IMR-90 (cell line): ENCODE measurements around the gene BRF1. TPM values are rescaled to one million over a fixed set of nuclear protein-coding genes. Genes with fewer than 3 reads are reported as not detected.

Experiments used
- ATAC-seq: fragments of 200-7000 bp; cut with Tn5 transposase; 2 replicates; pipeline ENCODE4 v1.9.1; 2020; ENCODE audit warnings: low read depth, mild to moderate bottlenecking, moderate library complexity
- BruUV-seq: library from RNA; stranded (reverse); fragments of 400-500 nt; replicated peaks from 2 replicates; lab custom pipeline; 2021; lab: Mats Ljungman, UMichigan
- CTCF ChIA-PET: fragments of 300-600 bp; formaldehyde crosslinking; extraction: SDS; loops from one replicate; lab custom pipeline; 2021; ENCODE audit warnings: antibody characterized with exemption; lab: Yijun Ruan, JAX
- POLR2A ChIA-PET: fragments of 300-600 bp; sonication (Branson Sonifier 250); formaldehyde crosslinking; loops from one replicate; lab custom pipeline; 2022; ENCODE audit warnings: antibody characterized with exemption; ENCODE audit not compliant: unreplicated experiment; lab: Charles Lee
- DNase-seq: peaks from one replicate; pipeline ENCODE4 v3.0.0; 2013
- H2AFZ ChIP-seq: replicated peaks from 2 replicates; pipeline ENCODE3; 2013; ENCODE audit warnings: low read length, mild to moderate bottlenecking; ENCODE audit not compliant: poor library complexity
- H2AK5ac ChIP-seq: 2 replicates; pipeline ENCODE4 v1.6.1; 2013; ENCODE audit warnings: low read depth, low read length, inconsistent platforms
- H2AK9ac ChIP-seq: replicated peaks from 2 replicates; pipeline ENCODE3; 2013; ENCODE audit warnings: mild to moderate bottlenecking, low read depth, low read length, moderate library complexity; ENCODE audit not compliant: poor library complexity
- H2BK120ac ChIP-seq: 2 replicates; pipeline ENCODE4 v1.6.1; 2013; ENCODE audit warnings: low read depth, low read length, inconsistent platforms
- H2BK15ac ChIP-seq: 3 replicates; pipeline ENCODE4 v1.6.1; 2013; ENCODE audit warnings: low read depth, low read length, inconsistent platforms
- H2BK20ac ChIP-seq: 2 replicates; pipeline ENCODE4 v1.6.1; 2013; ENCODE audit warnings: low read depth, mild to moderate bottlenecking, inconsistent platforms, low read length, moderate library complexity
- H2BK5ac ChIP-seq: 2 replicates; pipeline ENCODE4 v1.6.1; 2013; ENCODE audit warnings: mild to moderate bottlenecking, low read depth, low read length, inconsistent platforms; ENCODE audit not compliant: poor library complexity, severe bottlenecking
- H3K14ac ChIP-seq: replicated peaks from 2 replicates; pipeline ENCODE4 v1.6.1; 2013; ENCODE audit warnings: low read depth, low read length, inconsistent platforms
- H3K18ac ChIP-seq: 2 replicates; pipeline ENCODE4 v1.6.1; 2013; ENCODE audit warnings: low read depth, low read length, control low read depth
- H3K23ac ChIP-seq: 2 replicates; pipeline ENCODE4 v1.6.1; 2013; ENCODE audit warnings: low read depth, low read length, inconsistent platforms
- H3K27ac ChIP-seq: 2 replicates; pipeline ENCODE4 v1.5.1; 2013; ENCODE audit warnings: mild to moderate bottlenecking, control low read depth, low read length; ENCODE audit not compliant: insufficient read depth
- H3K27me3 ChIP-seq: 2 replicates; pipeline ENCODE4 v1.6.1; 2013; ENCODE audit warnings: low read length; ENCODE audit not compliant: control insufficient read depth, insufficient read depth
- H3K36me3 ChIP-seq: 2 replicates; pipeline ENCODE4 v1.6.1; 2013; ENCODE audit warnings: low read length, mixed read lengths; ENCODE audit not compliant: control insufficient read depth, insufficient read depth
- H3K4ac ChIP-seq: 2 replicates; pipeline ENCODE4 v1.6.1; 2013; ENCODE audit warnings: low read depth, low read length, inconsistent platforms
- H3K4me1 ChIP-seq: 2 replicates; pipeline ENCODE4 v1.6.1; 2013; ENCODE audit warnings: low read length, mixed read lengths; ENCODE audit not compliant: control insufficient read depth, insufficient read depth
- H3K4me2 ChIP-seq: 2 replicates; pipeline ENCODE4 v1.6.1; 2013; ENCODE audit warnings: low read depth, mild to moderate bottlenecking, control low read depth, low read length, moderate library complexity
- H3K4me3 ChIP-seq: 2 replicates; pipeline ENCODE4 v1.5.1; 2013; ENCODE audit warnings: low read depth, mild to moderate bottlenecking, control low read depth, low read length, moderate library complexity; ENCODE audit not compliant: insufficient read depth
- H3K56ac ChIP-seq: 2 replicates; pipeline ENCODE4 v1.6.1; 2013; ENCODE audit warnings: low read length, inconsistent platforms; ENCODE audit not compliant: insufficient read depth; ENCODE audit errors: extremely low read depth
- H3K79me1 ChIP-seq, 2 experiments: 2 replicates each; pipeline ENCODE4 v1.6.1; 2013; ENCODE audit warnings: low read length in 2 of 2, inconsistent platforms in 1 of 2, low read depth in 1 of 2
- H3K9ac ChIP-seq: 2 replicates; pipeline ENCODE4 v1.6.1; 2013; ENCODE audit warnings: low read depth, low read length, control low read depth
- H3K9me1 ChIP-seq: 2 replicates; pipeline ENCODE4 v1.6.1; 2013; ENCODE audit warnings: low read length, inconsistent platforms; ENCODE audit not compliant: insufficient read depth
- H3K9me3 ChIP-seq: 2 replicates; pipeline ENCODE4 v1.6.1; 2013; ENCODE audit warnings: low read length; ENCODE audit not compliant: control insufficient read depth, insufficient read depth
- H4K20me1 ChIP-seq: 2 replicates; pipeline ENCODE4 v1.6.1; 2013; ENCODE audit warnings: low read length, inconsistent platforms; ENCODE audit not compliant: insufficient read depth
- H4K5ac ChIP-seq: 2 replicates; pipeline ENCODE4 v1.6.1; 2013; ENCODE audit warnings: mild to moderate bottlenecking, low read depth, low read length, control low read depth
- H4K8ac ChIP-seq, 2 experiments: 2 replicates each; pipeline ENCODE4 v1.6.1; 2013; ENCODE audit warnings: low read depth in 2 of 2, low read length in 2 of 2, control low read depth in 1 of 2, inconsistent platforms in 1 of 2
- H4K91ac ChIP-seq: 2 replicates; pipeline ENCODE4 v1.6.1; 2013; ENCODE audit warnings: low read depth, low read length, inconsistent platforms; ENCODE audit not compliant: insufficient read depth
- CEBPB ChIP-seq: IDR thresholded peaks from 2 replicates; pipeline ENCODE4 v1.6.1; 2012; ENCODE audit warnings: low read depth, low read length, improper control_type of control experiment
- CHD1 ChIP-seq: IDR thresholded peaks from 2 replicates; pipeline ENCODE4 v1.6.1; 2012; ENCODE audit warnings: low read depth, low read length, improper control_type of control experiment
- FOS ChIP-seq: fragments of 150-350 bp; IDR thresholded peaks from 2 replicates; pipeline ENCODE4 v1.6.1; 2016; ENCODE audit warnings: low read depth, low read length
- MXI1 ChIP-seq: IDR thresholded peaks from 2 replicates; pipeline ENCODE4 v1.6.1; 2012; ENCODE audit warnings: low read depth, mild to moderate bottlenecking, low read length, moderate library complexity, borderline replicate concordance
- NFE2L2 ChIP-seq: fragments of 150-350 bp; IDR thresholded peaks from 2 replicates; pipeline ENCODE4 v1.6.1; 2016; ENCODE audit warnings: low read depth, mild to moderate bottlenecking, low read length
- RAD21 ChIP-seq: IDR thresholded peaks from 2 replicates; pipeline ENCODE4 v1.6.1; 2012; ENCODE audit warnings: low read length, improper control_type of control experiment
- RCOR1 ChIP-seq: IDR thresholded peaks from 2 replicates; pipeline ENCODE4 v1.6.1; 2012; ENCODE audit warnings: mild to moderate bottlenecking, low read length, improper control_type of control experiment; ENCODE audit not compliant: insufficient replicate concordance
- RFX5 ChIP-seq: IDR thresholded peaks from 2 replicates; pipeline ENCODE4 v1.8.0; 2012; ENCODE audit warnings: low read depth, mild to moderate bottlenecking, low read length, moderate library complexity
- SMC3 ChIP-seq: fragments of 150-350 bp; IDR thresholded peaks from 2 replicates; pipeline ENCODE4 v1.6.1; 2016; ENCODE audit warnings: low read depth, mild to moderate bottlenecking, antibody characterized with exemption, low read length, moderate library complexity
- WGBS, 2 experiments: methylation state at CpG; one replicate each; pipeline versions ENCODE4 v1.1.5 to v1.1.7; 2013; ENCODE audit warnings: missing lambda C conversion rate in 2 of 2; ENCODE audit not compliant: insufficient read length in 1 of 2; ENCODE audit errors: extremely low coverage in 2 of 2; 5-methylcytosine and 5-hydroxymethylcytosine counted together
- dilution Hi-C: fragments of 300-500 bp; cut with HindIII; formaldehyde crosslinking; loops from one replicate; pipeline ENCODE4 v1.14.3; 2018; ENCODE audit warnings: low sequenced_read_pairs; ENCODE audit not compliant: unreplicated experiment
- in situ Hi-C: fragments of 300-500 bp; cut with MboI; formaldehyde crosslinking; loops from 3 replicates; pipeline ENCODE4 v1.14.3; 2019; ENCODE audit warnings: low sequenced_read_pairs, inconsistent platforms, mixed read lengths
- intact Hi-C: fragments of 100-400 bp; cut with micrococcal nuclease; formaldehyde crosslinking; loops from 2 replicates; pipeline ENCODE4 v1.10.0; 2022
- polyA plus RNA-seq, 3 experiments: library from polyadenylated mRNA; depleted of rRNA; stranded (reverse); fragments of >200 nt; gene quantifications; 2 replicates each; pipeline ENCODE4 v1.2.3, GENCODE V29; 2012; ENCODE audit warnings: low replicate concordance in 1 of 3
- total RNA-seq: library from RNA; depleted of rRNA; stranded (reverse); fragments of >200 nt; gene quantifications from 2 replicates; pipeline ENCODE4 v1.2.3, GENCODE V29; 2012
- TF ChIP-seq, protein P1 (sequence below): conservative IDR thresholded peaks from 2 replicates; pipeline ENCODE4 v1.5.1; 2012; ENCODE audit warnings: mild to moderate bottlenecking, low read depth, low read length, improper control_type of control experiment

The BRF1 gene
- total and polyA plus RNA-seq, 2 of the 4 experiments (the other 2 are of a cell fraction), result 12.4 to 16.7 TPM

DNA sequence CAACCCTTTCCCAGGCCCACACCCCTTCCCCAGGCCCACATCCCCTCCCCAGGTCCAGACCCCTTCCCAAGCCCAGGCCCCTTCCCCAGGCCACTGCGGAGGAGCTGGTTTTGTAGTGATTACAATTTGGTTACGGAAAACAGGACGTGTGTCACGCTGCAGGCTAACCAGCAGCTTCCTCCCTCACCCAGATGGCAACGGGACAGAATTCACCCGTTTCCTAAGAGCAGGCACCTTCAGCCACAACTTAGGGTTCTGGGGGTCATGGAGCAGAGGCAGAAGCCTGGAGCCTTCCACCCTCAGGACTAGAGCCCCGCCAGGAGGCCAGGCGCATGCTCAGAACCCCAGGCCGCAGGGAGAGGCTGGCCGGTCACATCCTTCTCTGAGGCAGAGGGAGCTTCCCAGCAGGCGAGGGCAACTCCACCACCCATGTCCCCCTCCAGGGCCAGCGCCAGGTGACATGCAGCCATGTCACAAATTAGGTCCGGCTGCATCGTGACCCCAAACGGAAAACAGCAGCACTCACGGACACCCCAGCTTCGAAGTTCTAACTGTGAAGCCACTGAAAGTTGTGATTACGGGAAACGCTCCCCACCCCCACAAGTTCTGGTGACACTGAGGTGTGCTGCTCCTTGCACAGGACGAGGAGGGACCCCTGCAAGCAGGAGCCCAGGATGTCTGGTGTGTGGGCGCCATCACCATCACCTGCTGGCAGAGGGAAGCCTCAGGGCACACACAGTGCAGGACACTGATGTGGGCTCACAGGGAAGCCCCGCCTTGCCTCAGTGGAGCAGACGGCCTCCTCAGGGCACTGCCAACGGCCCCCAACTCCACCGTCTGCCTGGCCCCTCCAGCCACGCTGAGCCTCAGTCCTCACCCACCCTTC is 7.7 kb downstream of the BRF1 start (continued):
- TF ChIP-seq, protein P1, sequence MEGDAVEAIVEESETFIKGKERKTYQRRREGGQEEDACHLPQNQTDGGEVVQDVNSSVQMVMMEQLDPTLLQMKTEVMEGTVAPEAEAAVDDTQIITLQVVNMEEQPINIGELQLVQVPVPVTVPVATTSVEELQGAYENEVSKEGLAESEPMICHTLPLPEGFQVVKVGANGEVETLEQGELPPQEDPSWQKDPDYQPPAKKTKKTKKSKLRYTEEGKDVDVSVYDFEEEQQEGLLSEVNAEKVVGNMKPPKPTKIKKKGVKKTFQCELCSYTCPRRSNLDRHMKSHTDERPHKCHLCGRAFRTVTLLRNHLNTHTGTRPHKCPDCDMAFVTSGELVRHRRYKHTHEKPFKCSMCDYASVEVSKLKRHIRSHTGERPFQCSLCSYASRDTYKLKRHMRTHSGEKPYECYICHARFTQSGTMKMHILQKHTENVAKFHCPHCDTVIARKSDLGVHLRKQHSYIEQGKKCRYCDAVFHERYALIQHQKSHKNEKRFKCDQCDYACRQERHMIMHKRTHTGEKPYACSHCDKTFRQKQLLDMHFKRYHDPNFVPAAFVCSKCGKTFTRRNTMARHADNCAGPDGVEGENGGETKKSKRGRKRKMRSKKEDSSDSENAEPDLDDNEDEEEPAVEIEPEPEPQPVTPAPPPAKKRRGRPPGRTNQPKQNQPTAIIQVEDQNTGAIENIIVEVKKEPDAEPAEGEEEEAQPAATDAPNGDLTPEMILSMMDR, result no peak

DNA sequence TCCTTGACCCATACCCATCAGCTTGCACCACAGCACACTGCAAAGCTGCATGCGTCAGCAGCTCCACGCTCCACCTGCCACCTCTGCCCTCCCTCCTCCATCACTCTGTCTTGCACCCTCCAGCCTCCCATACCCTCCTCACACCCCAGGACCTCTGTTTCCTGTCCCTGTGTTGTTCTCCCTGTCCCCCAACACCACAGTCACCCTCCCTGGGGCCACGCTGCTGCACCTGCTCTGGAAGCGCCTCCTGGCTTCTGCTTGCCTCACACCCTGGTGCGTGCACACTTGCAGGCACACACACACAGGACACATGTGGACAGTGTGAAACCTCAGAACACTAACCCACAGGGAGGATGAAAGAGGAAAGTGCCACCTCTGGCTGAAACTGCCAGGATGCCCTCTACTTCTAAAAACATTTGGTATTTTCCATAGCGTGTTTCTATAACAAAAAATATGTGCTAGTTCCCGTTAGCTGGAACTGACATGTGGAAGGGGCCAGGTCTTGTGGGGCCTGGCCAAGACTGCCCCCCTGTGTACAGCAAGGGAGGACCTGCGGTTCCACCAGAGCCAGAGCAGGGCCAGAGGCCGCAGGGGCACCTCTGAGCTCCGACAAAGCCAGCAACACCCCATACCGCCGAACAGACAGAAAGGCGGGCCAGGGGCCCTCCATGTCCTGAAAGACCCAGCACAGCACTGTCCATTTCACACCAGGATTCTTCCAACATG is 10.0 kb downstream of the BRF1 start:
- Histone ChIP-seq H3K4me2 (no peak overlapping the region), H4K5ac (no peak overlapping the region), H4K91ac (no peak overlapping the region), H2AK9ac (no peak overlapping the region), H3K56ac (no peak overlapping the region), H2BK20ac (no peak overlapping the region), H3K4me1 (peaks cover 6% of the 10 kb centered on the region), H3K4ac (no peak overlapping the region), H4K8ac (no peak overlapping the region), H3K79me1 (peaks cover 14 to 64% of the 10 kb centered on the region in 2 experiments), H3K27ac (no peak overlapping the region), H3K18ac (no peak overlapping the region), H4K20me1 (peaks cover 62% of the 10 kb centered on the region), H3K14ac (no peak overlapping the region), H3K9me3 (no peaks in the 10 kb centered on the region), H2AFZ (no peak overlapping the region), H3K4me3 (no peak overlapping the region), H3K9me1 (0 out of 2 replicates have a peak, but pooled peaks cover 3% of the 10 kb centered on the region), H3K36me3 (peaks cover 3% of the 10 kb centered on the region), H2BK120ac (no peak overlapping the region), H3K9ac (no peak overlapping the region), H2AK5ac (no peak overlapping the region), H3K27me3 (no peaks in the 10 kb centered on the region), H2BK15ac (no peak overlapping the region), H2BK5ac (no peak overlapping the region), H3K23ac (no peak overlapping the region)
- ChIA-PET POLR2A (no interaction called here), CTCF (no interaction called here)
- dilution Hi-C loops (no loop called here), intact Hi-C loops (no loop called here), in situ Hi-C loops (no loop called here)
- DNase-seq, result no peak
- BruUV-seq, result no TSS peak
- 73% methylated on average over 5 of the region's 13 CpGs; no CpG with 5 or more reads in 1 of the 2 experiments for WGBS, 2 experiments
- TF ChIP-seq MXI1 (no peak), RCOR1 (no peak), FOS (no peak), SMC3 (no peak), CHD1 (no peak), NFE2L2 (no peak), RFX5 (no peak), RAD21 (no peak), CEBPB (no peak)
- TF ChIP-seq, protein P1, result no peak
- no peak for ATAC-seq
